PC-9 (cell line): ENCODE data around the gene DNAH2. TPM values are rescaled to one million over a fixed set of nuclear protein-coding genes. Genes with fewer than 3 reads are reported as not detected.

Source experiments
- BruUV-seq: library from RNA; stranded (reverse); fragments of 400-500 nt; replicated peaks from 2 replicates; lab custom pipeline; 2021; lab: Mats Ljungman, UMichigan
- CTCF ChIA-PET: fragments of 300-600 bp; sonication (Branson Sonifier 250); formaldehyde crosslinking; loops from one replicate; lab custom pipeline; 2022; ENCODE audit warnings: antibody characterized with exemption; lab: Charles Lee
- POLR2A ChIA-PET: fragments of 300-600 bp; sonication (Branson Sonifier 250); formaldehyde crosslinking; loops from one replicate; lab custom pipeline; 2022; ENCODE audit warnings: antibody characterized with exemption; ENCODE audit not compliant: unreplicated experiment; lab: Charles Lee
- DNase-seq, 2 experiments: peaks; one replicate each; pipeline versions ENCODE4 v3.0.0 to v3.0.0-alpha.2; 2015 to 2022; ENCODE audit warnings: mixed read lengths in 1 of 2
- H2AFZ ChIP-seq: fragments of 200-600 bp; sonication (generic); 2 replicates; pipeline ENCODE4 v1.8.1; 2017; ENCODE audit warnings: antibody characterized with exemption
- H3F3A ChIP-seq: fragments of 200-600 bp; sonication (generic); 2 replicates; pipeline ENCODE4 v1.8.1; 2017; ENCODE audit warnings: antibody characterized with exemption, mild to moderate bottlenecking, low read depth; ENCODE audit not compliant: insufficient read depth
- H3K27ac ChIP-seq: fragments of 200-600 bp; sonication (generic); 2 replicates; pipeline ENCODE4 v1.6.1; 2016; ENCODE audit warnings: mixed run types
- H3K27me3 ChIP-seq: fragments of 200-600 bp; sonication (generic); 2 replicates; pipeline ENCODE4 v1.6.1; 2016; ENCODE audit warnings: low read depth, mixed run types; ENCODE audit not compliant: insufficient read depth
- H3K36me3 ChIP-seq: fragments of 200-600 bp; sonication (generic); 2 replicates; pipeline ENCODE4 v1.6.1; 2016; ENCODE audit warnings: low read depth, mixed run types
- H3K4me1 ChIP-seq: fragments of 200-600 bp; sonication (generic); replicated peaks from 2 replicates; pipeline ENCODE4 v1.6.1; 2016; ENCODE audit warnings: mixed run types; ENCODE audit not compliant: insufficient read depth
- H3K4me2 ChIP-seq: fragments of 200-600 bp; sonication (generic); 2 replicates; pipeline ENCODE4 v1.6.1; 2017; ENCODE audit warnings: mixed run types
- H3K4me3 ChIP-seq: fragments of 200-600 bp; sonication (generic); 2 replicates; pipeline ENCODE4 v1.6.1; 2016; ENCODE audit warnings: mixed run types
- H3K79me2 ChIP-seq: fragments of 200-600 bp; sonication (generic); 2 replicates; pipeline ENCODE4 v1.6.1; 2017; ENCODE audit warnings: low read depth, mixed run types
- H3K9me2 ChIP-seq: fragments of 200-600 bp; sonication (generic); 2 replicates; pipeline ENCODE4 v1.8.1; 2017; ENCODE audit warnings: mild to moderate bottlenecking; ENCODE audit not compliant: insufficient read depth
- H3K9me3 ChIP-seq: fragments of 200-600 bp; sonication (generic); 2 replicates; pipeline ENCODE4 v1.8.1; 2016; ENCODE audit warnings: low read depth; ENCODE audit not compliant: insufficient read depth
- H4K20me1 ChIP-seq: fragments of 200-600 bp; sonication (generic); 2 replicates; pipeline ENCODE4 v1.8.1; 2017; ENCODE audit not compliant: insufficient read depth
- EZH2 ChIP-seq: fragments of 200-600 bp; sonication (generic); IDR thresholded peaks from 2 replicates; pipeline ENCODE4 v1.8.0; 2017; ENCODE audit warnings: antibody characterized with exemption, low read depth
- intact Hi-C: fragments of 100-400 bp; cut with micrococcal nuclease; formaldehyde crosslinking; loops from one replicate; pipeline ENCODE4 v1.10.0; 2022; ENCODE audit not compliant: unreplicated experiment
- total RNA-seq: library from RNA; stranded (reverse); gene quantifications from 2 replicates; pipeline ENCODE4 v1.2.3, GENCODE V29; 2021
- TF ChIP-seq, protein P1 (sequence below): fragments of 200-600 bp; sonication (generic); conservative IDR thresholded peaks from 2 replicates; pipeline ENCODE4 v1.6.1; 2017; ENCODE audit warnings: mixed run types, antibody characterized with exemption, mild to moderate bottlenecking, moderate library complexity

The DNAH2 gene
- total RNA-seq, 1 experiment from 2014 or later = 10.6 TPM

DNA sequence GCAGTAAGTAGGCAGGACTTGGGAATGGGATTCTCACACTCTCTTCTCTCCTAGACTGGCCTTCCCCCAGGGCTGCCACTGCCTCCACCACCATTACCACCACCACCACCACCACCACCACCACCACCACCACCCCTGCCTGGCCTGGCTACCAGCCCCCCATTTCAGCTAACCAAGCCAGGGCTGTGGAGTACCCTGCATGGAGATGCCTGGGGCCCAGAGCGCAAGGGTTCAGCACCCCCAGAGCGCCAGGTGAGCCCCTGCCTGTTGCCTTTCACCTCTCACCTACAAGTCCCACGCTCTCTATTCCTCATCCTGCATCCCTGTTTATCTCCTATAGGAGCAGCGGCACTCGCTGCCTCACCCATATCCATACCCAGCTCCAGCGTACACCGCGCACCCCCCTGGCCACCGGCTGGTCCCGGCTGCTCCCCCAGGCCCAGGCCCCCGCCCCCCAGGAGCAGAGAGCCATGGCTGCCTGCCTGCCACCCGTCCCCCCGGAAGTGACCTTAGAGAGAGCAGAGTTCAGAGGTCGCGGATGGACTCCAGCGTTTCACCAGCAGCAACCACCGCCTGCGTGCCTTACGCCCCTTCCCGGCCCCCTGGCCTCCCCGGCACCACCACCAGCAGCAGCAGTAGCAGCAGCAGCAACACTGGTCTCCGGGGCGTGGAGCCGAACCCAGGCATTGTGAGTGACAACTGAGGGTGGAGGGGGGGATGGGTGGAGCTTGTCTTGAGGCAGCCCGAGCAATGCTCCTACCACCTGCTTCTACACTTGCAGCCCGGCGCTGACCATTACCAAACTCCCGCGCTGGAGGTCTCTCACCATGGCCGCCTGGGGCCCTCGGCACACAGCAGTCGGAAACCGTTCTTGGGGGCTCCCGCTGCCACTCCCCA lies 129.5 kb downstream of the DNAH2 start:
- Histone ChIP-seq H3K27ac (no peak overlapping the region), H3K4me3 (no peak overlapping the region), H3K27me3 (no peaks in the 10 kb centered on the region), H3K9me3 (no peaks in the 10 kb centered on the region), H3F3A (peaks cover 18% of the 10 kb centered on the region; the same call in 1 of the 2 replicates), H4K20me1 (peaks cover 10% of the 10 kb centered on the region), H3K4me2 (no peak overlapping the region), H3K79me2 (peaks cover 23% of the 10 kb centered on the region), H2AFZ (no peak overlapping the region), H3K9me2 (no peaks in the 10 kb centered on the region), H3K4me1 (peaks cover 5% of the 10 kb centered on the region; the same call in 1 of the 2 replicates), H3K36me3 (no peaks in the 10 kb centered on the region)
- ChIA-PET POLR2A (no interaction called here), CTCF (interaction anchor here (0.6 kb wide), 1 partner anchor 801 kb away, joined by 4 read pairs; no protein-coding TSS in a partner anchor)
- TF ChIP-seq, protein P1, sequence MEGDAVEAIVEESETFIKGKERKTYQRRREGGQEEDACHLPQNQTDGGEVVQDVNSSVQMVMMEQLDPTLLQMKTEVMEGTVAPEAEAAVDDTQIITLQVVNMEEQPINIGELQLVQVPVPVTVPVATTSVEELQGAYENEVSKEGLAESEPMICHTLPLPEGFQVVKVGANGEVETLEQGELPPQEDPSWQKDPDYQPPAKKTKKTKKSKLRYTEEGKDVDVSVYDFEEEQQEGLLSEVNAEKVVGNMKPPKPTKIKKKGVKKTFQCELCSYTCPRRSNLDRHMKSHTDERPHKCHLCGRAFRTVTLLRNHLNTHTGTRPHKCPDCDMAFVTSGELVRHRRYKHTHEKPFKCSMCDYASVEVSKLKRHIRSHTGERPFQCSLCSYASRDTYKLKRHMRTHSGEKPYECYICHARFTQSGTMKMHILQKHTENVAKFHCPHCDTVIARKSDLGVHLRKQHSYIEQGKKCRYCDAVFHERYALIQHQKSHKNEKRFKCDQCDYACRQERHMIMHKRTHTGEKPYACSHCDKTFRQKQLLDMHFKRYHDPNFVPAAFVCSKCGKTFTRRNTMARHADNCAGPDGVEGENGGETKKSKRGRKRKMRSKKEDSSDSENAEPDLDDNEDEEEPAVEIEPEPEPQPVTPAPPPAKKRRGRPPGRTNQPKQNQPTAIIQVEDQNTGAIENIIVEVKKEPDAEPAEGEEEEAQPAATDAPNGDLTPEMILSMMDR = no peak
- no peak for TF ChIP-seq EZH2
- BruUV-seq = no TSS peak
- intact Hi-C loops = no loop called here
- DNase-seq = no peak

DNA sequence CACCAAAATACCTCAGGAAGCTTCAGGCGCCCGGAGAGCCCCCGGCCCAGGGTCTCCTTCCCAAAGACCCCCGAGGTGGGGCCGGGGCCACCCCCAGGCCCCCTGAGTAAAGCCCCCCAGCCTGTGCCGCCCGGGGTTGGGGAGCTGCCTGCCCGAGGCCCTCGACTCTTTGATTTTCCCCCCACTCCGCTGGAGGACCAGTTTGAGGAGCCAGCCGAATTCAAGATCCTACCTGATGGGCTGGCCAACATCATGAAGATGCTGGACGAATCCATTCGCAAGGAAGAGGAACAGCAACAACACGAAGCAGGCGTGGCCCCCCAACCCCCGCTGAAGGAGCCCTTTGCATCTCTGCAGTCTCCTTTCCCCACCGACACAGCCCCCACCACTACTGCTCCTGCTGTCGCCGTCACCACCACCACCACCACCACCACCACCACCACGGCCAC lies 130.6 kb downstream of the DNAH2 start:
- intact Hi-C loops = no loop called here
- H3K4me1 ChIP-seq = peaks cover 5% of the 10 kb centered on the region; the same call in 1 of the 2 replicates

DNA sequence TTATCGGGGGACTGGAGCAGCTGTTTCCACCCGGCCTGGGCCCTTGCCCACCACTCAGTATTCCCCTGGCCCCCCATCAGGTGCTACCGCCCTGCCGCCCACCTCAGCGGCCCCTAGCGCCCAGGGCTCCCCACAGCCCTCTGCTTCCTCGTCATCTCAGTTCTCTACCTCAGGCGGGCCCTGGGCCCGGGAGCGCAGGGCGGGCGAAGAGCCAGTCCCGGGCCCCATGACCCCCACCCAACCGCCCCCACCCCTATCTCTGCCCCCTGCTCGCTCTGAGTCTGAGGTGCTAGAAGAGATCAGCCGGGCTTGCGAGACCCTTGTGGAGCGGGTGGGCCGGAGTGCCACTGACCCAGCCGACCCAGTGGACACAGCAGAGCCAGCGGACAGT lies 131.2 kb downstream of the DNAH2 start:
- Histone ChIP-seq H3K27me3 (no peaks in the 10 kb centered on the region), H3K79me2 (peaks cover 15% of the 10 kb centered on the region), H3F3A (peaks cover 6% of the 10 kb centered on the region; the same call in 1 of the 2 replicates), H3K9me2 (no peaks in the 10 kb centered on the region), H3K4me3 (no peak overlapping the region), H3K9me3 (no peaks in the 10 kb centered on the region), H3K27ac (no peak overlapping the region), H2AFZ (no peak overlapping the region), H3K4me1 (peaks cover 5% of the 10 kb centered on the region; the same call in 1 of the 2 replicates), H3K36me3 (no peaks in the 10 kb centered on the region), H3K4me2 (no peak overlapping the region), H4K20me1 (peaks cover 10% of the 10 kb centered on the region)
- CTCF ChIA-PET = interaction anchor here (0.7 kb wide), 1 partner anchor 64 kb away, joined by 4 read pairs; no protein-coding TSS in a partner anchor
- POLR2A ChIA-PET = no interaction called here
- DNase-seq = no peak
- intact Hi-C loops = no loop called here
- TF ChIP-seq, protein P1 = no peak
- no peak for TF ChIP-seq EZH2
- no TSS peak for BruUV-seq

More for the DNA sequence above, 130.6 kb downstream of the DNAH2 start:
- H2AFZ ChIP-seq = no peak overlapping the region
- no TSS peak for BruUV-seq
- no peaks in the 10 kb centered on the region for H3K9me2 ChIP-seq
- CTCF ChIA-PET = no interaction called here
- no peak overlapping the region for H3K4me2 ChIP-seq
- H3K4me3 ChIP-seq = no peak overlapping the region
- H3K36me3 ChIP-seq = no peaks in the 10 kb centered on the region
- H3K27me3 ChIP-seq = no peaks in the 10 kb centered on the region
- peaks cover 10% of the 10 kb centered on the region; the same call in 1 of the 2 replicates for H3F3A ChIP-seq
- POLR2A ChIA-PET = no interaction called here
- H3K79me2 ChIP-seq = peaks cover 20% of the 10 kb centered on the region
- peaks cover 10% of the 10 kb centered on the region for H4K20me1 ChIP-seq
- H3K9me3 ChIP-seq = no peaks in the 10 kb centered on the region
- H3K27ac ChIP-seq = no peak overlapping the region
- TF ChIP-seq, protein P1 = no peak
- no peak for TF ChIP-seq EZH2
- DNase-seq = no peak
